GM12878 (cell line): Measurements from ENCODE around the gene MBD6. TPM values are rescaled to one million over a fixed set of nuclear protein-coding genes. Genes with fewer than 3 reads are reported as not detected.

Experiments used
- ATAC-seq: fragments of 200-7000 bp; cut with Tn5 transposase; 3 replicates; pipeline ENCODE4 v1.9.1; 2020; ENCODE audit warnings: mild to moderate bottlenecking, moderate library complexity
- BruUV-seq: library from RNA; stranded (reverse); fragments of 400-500 nt; replicated peaks from 2 replicates; lab custom pipeline; 2021; lab: Mats Ljungman, UMichigan
- CTCF ChIA-PET: fragments of 300-600 bp; sonication (Branson Sonifier 250); formaldehyde crosslinking; extraction: SDS; loops from one replicate; lab custom pipeline; 2021; ENCODE audit warnings: inconsistent platforms; lab: Yijun Ruan, JAX
- POLR2A ChIA-PET: fragments of 350-600 bp; formaldehyde crosslinking; extraction: SDS; loops from one replicate; lab custom pipeline; 2021; ENCODE audit warnings: inconsistent platforms; lab: Charles Lee
- RAD21 ChIA-PET: fragments of 300-600 bp; sonication (Branson Sonifier 250); formaldehyde crosslinking; loops from one replicate; lab custom pipeline; 2023; ENCODE audit warnings: antibody characterized with exemption; ENCODE audit not compliant: unreplicated experiment; lab: Charles Lee
- SMC1A ChIA-PET: fragments of 300-600 bp; sonication (Branson Sonifier 250); formaldehyde crosslinking; loops from one replicate; lab custom pipeline; 2023; ENCODE audit not compliant: unreplicated experiment, uncharacterized antibody; lab: Charles Lee
- DNase-seq: peaks from one replicate; pipeline ENCODE4 v3.0.0-alpha.2; 2011; ENCODE audit warnings: low read depth, low spot score
- FAIRE-seq: peaks from 3 replicates; lab custom pipeline; 2011; peaks lifted over from hg19 to GRCh38; lab: Jason Lieb, UNC
- H2AFZ ChIP-seq: 2 replicates; pipeline ENCODE4 v1.6.0; 2011; ENCODE audit warnings: low read depth, low read length, control low read depth; ENCODE audit not compliant: control insufficient read depth
- H3K27ac ChIP-seq: 2 replicates; pipeline ENCODE4 v1.5.1; 2011; ENCODE audit warnings: control low read depth; ENCODE audit not compliant: control insufficient read depth, insufficient read depth
- H3K27me3 ChIP-seq, 2 experiments: replicated peaks in 1 of 2; 2 replicates each; pipeline versions ENCODE4 v1.6.0 to v1.6.1; 2011; ENCODE audit warnings: low read length in 1 of 2; ENCODE audit not compliant: control insufficient read depth in 2 of 2, insufficient read depth in 2 of 2
- H3K36me3 ChIP-seq, 2 experiments: 2 replicates each; pipeline ENCODE4 v1.5.1; 2011; ENCODE audit warnings: low read length in 1 of 2; ENCODE audit not compliant: control insufficient read depth in 2 of 2, insufficient read depth in 2 of 2
- H3K4me1 ChIP-seq: 2 replicates; pipeline ENCODE4 v1.6.1; 2011; ENCODE audit warnings: mild to moderate bottlenecking, low read length, moderate library complexity, mixed read lengths; ENCODE audit not compliant: control insufficient read depth, insufficient read depth
- H3K4me2 ChIP-seq: 2 replicates; pipeline ENCODE4 v1.6.0; 2011; ENCODE audit warnings: control low read depth; ENCODE audit not compliant: control insufficient read depth, insufficient read depth
- H3K4me3 ChIP-seq: fragments of 200-600 bp; sonication (generic); 2 replicates; pipeline ENCODE4 v1.5.1; 2016
- H3K79me2 ChIP-seq: 2 replicates; pipeline ENCODE4 v1.6.0; 2011; ENCODE audit warnings: low read length; ENCODE audit not compliant: control insufficient read depth, insufficient read depth
- H3K9ac ChIP-seq: 2 replicates; pipeline ENCODE4 v1.8.0; 2011; ENCODE audit warnings: low read length, control low read depth, mixed read lengths; ENCODE audit not compliant: control insufficient read depth, insufficient read depth
- H3K9me3 ChIP-seq: replicated peaks from 3 replicates; pipeline ENCODE4 v1.5.1; 2011; ENCODE audit warnings: mild to moderate bottlenecking, low read length; ENCODE audit not compliant: control insufficient read depth, insufficient read depth
- H4K20me1 ChIP-seq: 2 replicates; pipeline ENCODE4 v1.6.0; 2011; ENCODE audit not compliant: control insufficient read depth, insufficient read depth
- ESRRA ChIP-seq: IDR thresholded peaks from 2 replicates; pipeline ENCODE4 v1.6.1; 2012; ENCODE audit warnings: mild to moderate bottlenecking, low read length, improper control_type of control experiment
- ETV6 ChIP-seq, 2 experiments: fragments of 450-650 bp in 1 of 2; IDR thresholded peaks in 1 of 2; conservative IDR thresholded peaks in 1 of 2; 2 replicates each; pipeline ENCODE4 v1.6.1; 2014; ENCODE audit warnings: antibody characterized with exemption in 1 of 2, borderline replicate concordance in 1 of 2, low read depth in 1 of 2, mild to moderate bottlenecking in 1 of 2, moderate library complexity in 1 of 2
- FOXM1 ChIP-seq: IDR thresholded peaks from 2 replicates; pipeline ENCODE4 v1.6.1; 2012; ENCODE audit warnings: low read depth, mild to moderate bottlenecking, inconsistent platforms, low read length, moderate library complexity
- GABPA ChIP-seq: IDR thresholded peaks from 2 replicates; pipeline ENCODE4 v1.6.1; 2014; ENCODE audit warnings: antibody characterized with exemption, low read depth, mild to moderate bottlenecking, inconsistent platforms
- KLF5 ChIP-seq: fragments of 450-650 bp; IDR thresholded peaks from 2 replicates; pipeline ENCODE4 v1.6.1; 2014; ENCODE audit warnings: mild to moderate bottlenecking; ENCODE audit not compliant: partially characterized antibody
- MEF2A ChIP-seq: IDR thresholded peaks from 2 replicates; pipeline ENCODE4 v1.6.1; 2011; ENCODE audit warnings: low read depth, mild to moderate bottlenecking, low read length, moderate library complexity; ENCODE audit not compliant: insufficient read depth
- MLLT1 ChIP-seq: fragments of 450-650 bp; IDR thresholded peaks from 2 replicates; pipeline ENCODE4 v1.6.1; 2016; ENCODE audit warnings: mild to moderate bottlenecking
- MTA2 ChIP-seq: fragments of 450-650 bp; IDR thresholded peaks from 2 replicates; pipeline ENCODE4 v1.6.1; 2016; ENCODE audit warnings: low read depth, mild to moderate bottlenecking, moderate library complexity
- NFXL1 ChIP-seq: fragments of 450-650 bp; IDR thresholded peaks from 2 replicates; pipeline ENCODE4 v1.6.1; 2017; ENCODE audit warnings: antibody characterized with exemption, mild to moderate bottlenecking, borderline replicate concordance
- RELB ChIP-seq: fragments of 450-650 bp; IDR thresholded peaks from 2 replicates; pipeline ENCODE4 v1.6.1; 2017; ENCODE audit warnings: low read depth, mild to moderate bottlenecking, moderate library complexity
- SIN3A ChIP-seq: IDR thresholded peaks from 2 replicates; pipeline ENCODE4 v1.6.1; 2012; ENCODE audit warnings: low read depth, low read length, improper control_type of control experiment
- ZNF384 ChIP-seq: IDR thresholded peaks from 2 replicates; pipeline ENCODE4 v1.6.1; 2012; ENCODE audit warnings: low read depth, mild to moderate bottlenecking, low read length, improper control_type of control experiment, borderline replicate concordance
- WGBS: methylation state at CpG from one replicate; pipeline ENCODE4 v1.1.6; 2016; ENCODE audit warnings: low lambda C conversion rate; ENCODE audit not compliant: insufficient replicate concordance, insufficient coverage; ENCODE audit errors: missing lambda C conversion rate; 5-methylcytosine and 5-hydroxymethylcytosine counted together
- in situ Hi-C: fragments of 300-500 bp; cut with MboI; formaldehyde crosslinking; loops from 9 replicates; pipeline ENCODE4 v1.14.3; 2018; ENCODE audit warnings: mixed read lengths
- intact Hi-C: fragments of 100-400 bp; cut with micrococcal nuclease; formaldehyde crosslinking; loops from one replicate; pipeline ENCODE4 v1.14.2; 2022; ENCODE audit not compliant: unreplicated experiment
- polyA plus RNA-seq, 11 experiments: library from polyadenylated mRNA; depleted of rRNA in 4 of 11; unstranded in 6 of 11; stranded (reverse) in 5 of 11; fragments of >200 nt; fragmentation: Nextera tagmentation in 4 of 11; fragmentation: Illumina TruSeq in 1 of 11; extraction: Ambion mirVana in 4 of 11; extraction: Trizol in 1 of 11; gene quantifications; 1 replicate in 1 of 11; 2 replicates in 10 of 11; pipeline versions ENCODE4 v1.2.1 to v1.2.3, GENCODE V29; 2011 to 2016; ENCODE audit warnings: inconsistent platforms in 2 of 11, missing spikeins in 2 of 11, low read depth in 1 of 11
- total RNA-seq, 4 experiments: library from RNA; depleted of rRNA in 3 of 4; stranded (reverse); fragments of >200 nt in 3 of 4; fragmentation: Illumina TruSeq in 1 of 4; extraction: Trizol in 1 of 4; gene quantifications; 2 replicates each; pipeline versions ENCODE4 v1.2.1 to v1.2.3, GENCODE V29; 2013 to 2021
- TF ChIP-seq, protein P1 (sequence below): fragments of 450-650 bp; IDR thresholded peaks from 2 replicates; pipeline ENCODE4 v1.6.1; 2017; ENCODE audit warnings: mild to moderate bottlenecking
- TF ChIP-seq, protein P2 (sequence below): fragments of 450-650 bp; formaldehyde crosslinking; IDR thresholded peaks from 2 replicates; pipeline ENCODE4 v1.5.0; 2022; ENCODE audit warnings: mild to moderate bottlenecking, missing genetic modification characterization

Gene MBD6
- total and polyA plus RNA-seq, 10 of the 15 experiments (the other 5 are each of a cell fraction or from before 2014, with no cell fraction given): 1.5 to 52.7 (median 6.8) TPM

DNA sequence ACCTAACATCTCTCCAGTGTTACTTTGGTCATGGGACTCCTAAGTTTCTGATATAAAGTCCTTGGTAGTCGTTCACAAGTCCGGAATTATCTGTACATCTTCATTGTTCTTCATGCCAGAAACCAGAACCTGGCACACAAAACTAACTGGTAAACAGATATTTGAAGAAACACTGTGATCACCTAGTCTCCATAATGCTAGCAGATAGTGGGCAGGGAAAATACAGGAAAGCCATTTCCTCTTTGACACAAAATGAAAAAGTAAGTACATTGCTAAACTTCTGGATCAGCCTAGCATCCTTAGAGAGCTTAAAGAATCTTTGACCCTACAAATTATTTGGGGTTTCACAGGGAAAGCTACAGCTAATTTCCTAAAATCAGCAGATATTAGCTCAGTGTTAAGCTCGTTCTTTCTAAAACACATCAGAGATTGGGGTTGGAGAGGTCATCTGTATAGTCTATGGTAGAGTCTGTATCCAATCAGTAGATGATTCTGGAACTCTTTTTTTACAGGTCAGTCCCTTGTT lies 7.2 kb upstream of the MBD6 start:
- H3K27me3 ChIP-seq: no peaks in the 10 kb centered on the region
- intact Hi-C loops (no loop called here), in situ Hi-C loops (no loop called here)
- H3K27ac ChIP-seq: no peak overlapping the region
- BruUV-seq: no TSS peak
- ChIA-PET CTCF (interaction anchor here (1.3 to 1.5 kb wide), 3 partner anchors 9 to 57 kb away, joined by 3 to 4 read pairs (median 4); no protein-coding TSS in a partner anchor), SMC1A (interaction anchor here (1.7 to 2.2 kb wide), 2 partner anchors 18 to 23 kb away, joined by 3 to 6 read pairs; no protein-coding TSS in a partner anchor), POLR2A (interaction anchor here (0.9 kb wide), 1 partner anchor 9 kb away, joined by 3 read pairs; no protein-coding TSS in a partner anchor), RAD21 (no interaction called here)
- WGBS: 39% methylated on average over 3 of the region's 3 CpGs
- H3K79me2 ChIP-seq: peaks cover 27% of the 10 kb centered on the region
- H2AFZ ChIP-seq: no peak overlapping the region
- H3K4me3 ChIP-seq: no peak overlapping the region
- ATAC-seq (no peak), FAIRE-seq (no peak), DNase-seq (no peak)
- peaks cover 33 to 49% of the 10 kb centered on the region in 2 experiments for H3K36me3 ChIP-seq
- H3K9ac ChIP-seq: no peak overlapping the region
- H3K4me1 ChIP-seq: no peaks in the 10 kb centered on the region; the same call in 1 of the 2 replicates
- peaks cover 4% of the 10 kb centered on the region; the same call in 1 of the 2 replicates for H4K20me1 ChIP-seq
- no peaks in the 10 kb centered on the region for H3K9me3 ChIP-seq
- no peak overlapping the region for H3K4me2 ChIP-seq
- no peak for TF ChIP-seq RELB
- TF ChIP-seq, protein P1, sequence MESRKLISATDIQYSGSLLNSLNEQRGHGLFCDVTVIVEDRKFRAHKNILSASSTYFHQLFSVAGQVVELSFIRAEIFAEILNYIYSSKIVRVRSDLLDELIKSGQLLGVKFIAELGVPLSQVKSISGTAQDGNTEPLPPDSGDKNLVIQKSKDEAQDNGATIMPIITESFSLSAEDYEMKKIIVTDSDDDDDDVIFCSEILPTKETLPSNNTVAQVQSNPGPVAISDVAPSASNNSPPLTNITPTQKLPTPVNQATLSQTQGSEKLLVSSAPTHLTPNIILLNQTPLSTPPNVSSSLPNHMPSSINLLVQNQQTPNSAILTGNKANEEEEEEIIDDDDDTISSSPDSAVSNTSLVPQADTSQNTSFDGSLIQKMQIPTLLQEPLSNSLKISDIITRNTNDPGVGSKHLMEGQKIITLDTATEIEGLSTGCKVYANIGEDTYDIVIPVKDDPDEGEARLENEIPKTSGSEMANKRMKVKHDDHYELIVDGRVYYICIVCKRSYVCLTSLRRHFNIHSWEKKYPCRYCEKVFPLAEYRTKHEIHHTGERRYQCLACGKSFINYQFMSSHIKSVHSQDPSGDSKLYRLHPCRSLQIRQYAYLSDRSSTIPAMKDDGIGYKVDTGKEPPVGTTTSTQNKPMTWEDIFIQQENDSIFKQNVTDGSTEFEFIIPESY: no peak
- no peak for TF ChIP-seq GABPA
- no peak for TF ChIP-seq ZNF384
- no peak for TF ChIP-seq ESRRA
- no peak for TF ChIP-seq SIN3A
- no peak for TF ChIP-seq MLLT1
- TF ChIP-seq MEF2A: no peak
- TF ChIP-seq, protein P2, sequence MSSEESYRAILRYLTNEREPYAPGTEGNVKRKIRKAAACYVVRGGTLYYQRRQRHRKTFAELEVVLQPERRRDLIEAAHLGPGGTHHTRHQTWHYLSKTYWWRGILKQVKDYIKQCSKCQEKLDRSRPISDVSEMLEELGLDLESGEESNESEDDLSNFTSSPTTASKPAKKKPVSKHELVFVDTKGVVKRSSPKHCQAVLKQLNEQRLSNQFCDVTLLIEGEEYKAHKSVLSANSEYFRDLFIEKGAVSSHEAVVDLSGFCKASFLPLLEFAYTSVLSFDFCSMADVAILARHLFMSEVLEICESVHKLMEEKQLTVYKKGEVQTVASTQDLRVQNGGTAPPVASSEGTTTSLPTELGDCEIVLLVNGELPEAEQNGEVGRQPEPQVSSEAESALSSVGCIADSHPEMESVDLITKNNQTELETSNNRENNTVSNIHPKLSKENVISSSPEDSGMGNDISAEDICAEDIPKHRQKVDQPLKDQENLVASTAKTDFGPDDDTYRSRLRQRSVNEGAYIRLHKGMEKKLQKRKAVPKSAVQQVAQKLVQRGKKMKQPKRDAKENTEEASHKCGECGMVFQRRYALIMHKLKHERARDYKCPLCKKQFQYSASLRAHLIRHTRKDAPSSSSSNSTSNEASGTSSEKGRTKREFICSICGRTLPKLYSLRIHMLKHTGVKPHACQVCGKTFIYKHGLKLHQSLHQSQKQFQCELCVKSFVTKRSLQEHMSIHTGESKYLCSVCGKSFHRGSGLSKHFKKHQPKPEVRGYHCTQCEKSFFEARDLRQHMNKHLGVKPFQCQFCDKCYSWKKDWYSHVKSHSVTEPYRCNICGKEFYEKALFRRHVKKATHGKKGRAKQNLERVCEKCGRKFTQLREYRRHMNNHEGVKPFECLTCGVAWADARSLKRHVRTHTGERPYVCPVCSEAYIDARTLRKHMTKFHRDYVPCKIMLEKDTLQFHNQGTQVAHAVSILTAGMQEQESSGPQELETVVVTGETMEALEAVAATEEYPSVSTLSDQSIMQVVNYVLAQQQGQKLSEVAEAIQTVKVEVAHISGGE (CRISPR knock-in tag): no peak
- TF ChIP-seq KLF5: no peak
- no peak for TF ChIP-seq ETV6 (conservative IDR thresholded peaks at IDR 0.05 in 1 of 2, IDR thresholded peaks at IDR 0.05 in 1 of 2; ENCODE audit: borderline replicate concordance in 1 of 2, low read depth in 1 of 2)
- no peak for TF ChIP-seq FOXM1
- no peak for TF ChIP-seq NFXL1
- no peak for TF ChIP-seq MTA2
